H1 (cell line): ENCODE results near the gene CDH11. TPM values are rescaled to one million over a fixed set of nuclear protein-coding genes. Genes with fewer than 3 reads are reported as not detected.

ENCODE experiments used
- CTCF ChIA-PET: fragments of 300-600 bp; sonication (Branson Sonifier 250); formaldehyde crosslinking; loops from one replicate; lab custom pipeline; 2021; ENCODE audit not compliant: partially characterized antibody; lab: Charles Lee
- POLR2A ChIA-PET: fragments of 300-600 bp; sonication (Branson Sonifier 250); formaldehyde crosslinking; loops from one replicate; lab custom pipeline; 2021; ENCODE audit warnings: inconsistent platforms; ENCODE audit not compliant: partially characterized antibody; lab: Charles Lee
- DNase-seq, 2 experiments: peaks; one replicate each; pipeline versions ENCODE4 v3.0.0 to v3.0.0-alpha.2; 2010 to 2022; ENCODE audit warnings: low spot score in 2 of 2, low read depth in 1 of 2, mixed read lengths in 1 of 2
- FAIRE-seq: peaks from 2 replicates; lab custom pipeline; 2011; peaks lifted over from hg19 to GRCh38; lab: Jason Lieb, UNC
- H2AFZ ChIP-seq: 2 replicates; pipeline ENCODE4 v1.8.1; 2012; ENCODE audit warnings: low read length, inconsistent platforms
- H2AK5ac ChIP-seq: 2 replicates; pipeline ENCODE4 v1.6.1; 2013; ENCODE audit warnings: low read depth, low read length
- H2BK120ac ChIP-seq: replicated peaks from 2 replicates; pipeline ENCODE3; 2013; ENCODE audit warnings: low read depth, low read length, inconsistent platforms
- H2BK12ac ChIP-seq: 2 replicates; pipeline ENCODE4 v1.6.1; 2013; ENCODE audit warnings: low read depth, low read length
- H2BK15ac ChIP-seq: 2 replicates; pipeline ENCODE4 v1.6.1; 2013; ENCODE audit warnings: low read length
- H2BK20ac ChIP-seq: 2 replicates; pipeline ENCODE4 v1.6.1; 2013; ENCODE audit warnings: low read length
- H2BK5ac ChIP-seq: 2 replicates; pipeline ENCODE4 v1.6.1; 2013; ENCODE audit warnings: low read depth, low read length
- H3K14ac ChIP-seq: 2 replicates; pipeline ENCODE4 v1.6.1; 2013; ENCODE audit warnings: inconsistent platforms; ENCODE audit not compliant: insufficient read length
- H3K18ac ChIP-seq: 2 replicates; pipeline ENCODE4 v1.6.1; 2013; ENCODE audit warnings: low read length; ENCODE audit errors: extremely low read depth
- H3K23ac ChIP-seq: 2 replicates; pipeline ENCODE4 v1.6.1; 2013; ENCODE audit warnings: inconsistent platforms; ENCODE audit not compliant: insufficient read length
- H3K23me2 ChIP-seq: 2 replicates; pipeline ENCODE4 v1.6.1; 2013; ENCODE audit warnings: low read depth, low read length
- H3K27ac ChIP-seq: 2 replicates; pipeline ENCODE4 v1.6.1; 2011; ENCODE audit warnings: low read depth, low read length, inconsistent platforms
- H3K27me3 ChIP-seq, 4 experiments: replicated peaks in 1 of 4; 1 replicate in 1 of 4; 2 replicates in 3 of 4; pipeline versions ENCODE4 v1.6.1 to v1.8.1; 2011 to 2013; ENCODE audit warnings: low read length in 3 of 4, mild to moderate bottlenecking in 3 of 4, inconsistent platforms in 2 of 4, mixed read lengths in 2 of 4, moderate library complexity in 1 of 4; ENCODE audit not compliant: control insufficient read depth in 3 of 4, insufficient read depth in 3 of 4; ENCODE audit errors: extremely low read depth in 1 of 4
- H3K36me3 ChIP-seq, 4 experiments: 2 replicates each; pipeline versions ENCODE4 v1.6.1 to v1.8.1; 2011 to 2013; ENCODE audit warnings: mild to moderate bottlenecking in 4 of 4, low read length in 3 of 4, moderate library complexity in 2 of 4, control low read depth in 1 of 4, inconsistent platforms in 1 of 4; ENCODE audit not compliant: insufficient read depth in 4 of 4, control insufficient read depth in 2 of 4
- H3K4ac ChIP-seq: replicated peaks from 2 replicates; pipeline ENCODE3; 2013; ENCODE audit warnings: low read length, low read depth, mixed read lengths, inconsistent platforms; ENCODE audit not compliant: insufficient read length
- H3K4me1 ChIP-seq, 4 experiments: replicated peaks in 1 of 4; 1 replicate in 1 of 4; 2 replicates in 3 of 4; pipeline versions ENCODE4 v1.6.1 to v1.8.1; 2011 to 2013; ENCODE audit warnings: low read length in 3 of 4, inconsistent platforms in 2 of 4, mixed read lengths in 1 of 4; ENCODE audit not compliant: insufficient read depth in 4 of 4, control insufficient read depth in 3 of 4
- H3K4me2 ChIP-seq, 2 experiments: 2 replicates each; pipeline versions ENCODE4 v1.6.1 to v1.8.1; 2011 to 2013; ENCODE audit warnings: low read depth in 2 of 2, low read length in 2 of 2, control low read depth in 1 of 2, inconsistent platforms in 1 of 2, mild to moderate bottlenecking in 1 of 2; ENCODE audit not compliant: insufficient read depth in 1 of 2
- H3K4me3 ChIP-seq, 4 experiments: fragments of 200-600, 300-600 bp in 1 of 4; sonication (generic), shearing (Covaris generic), sonication (Bioruptor Twin) in 1 of 4; 2 replicates each; pipeline versions ENCODE4 v1.5.1 to v1.8.1; 2011 to 2016; ENCODE audit warnings: low read length in 4 of 4, low read depth in 3 of 4, control low read depth in 2 of 4, inconsistent platforms in 2 of 4, mild to moderate bottlenecking in 2 of 4, mixed read lengths in 1 of 4, moderate library complexity in 1 of 4; ENCODE audit not compliant: insufficient read depth in 2 of 4; ENCODE audit errors: extremely low read depth in 1 of 4
- H3K56ac ChIP-seq: replicated peaks from 2 replicates; pipeline ENCODE3; 2013; ENCODE audit warnings: low read depth, mild to moderate bottlenecking, mixed read lengths, low read length, inconsistent platforms; ENCODE audit not compliant: insufficient read length
- H3K79me1 ChIP-seq: 2 replicates; pipeline ENCODE4 v1.6.1; 2013; ENCODE audit warnings: low read depth, low read length, control low read depth
- H3K79me2 ChIP-seq, 2 experiments: 2 replicates each; pipeline versions ENCODE4 v1.6.1 to v1.8.1; 2012 to 2013; ENCODE audit warnings: low read length in 2 of 2, mild to moderate bottlenecking in 2 of 2, inconsistent platforms in 1 of 2; ENCODE audit not compliant: insufficient read depth in 2 of 2, control insufficient read depth in 1 of 2
- H3K9ac ChIP-seq, 4 experiments: replicated peaks in 1 of 4; 1 replicate in 1 of 4; 2 replicates in 3 of 4; pipeline versions ENCODE4 v1.6.1 to v1.8.1; 2011 to 2013; ENCODE audit warnings: low read depth in 3 of 4, low read length in 3 of 4, control low read depth in 2 of 4, mild to moderate bottlenecking in 2 of 4, moderate library complexity in 2 of 4, inconsistent platforms in 1 of 4; ENCODE audit errors: extremely low read depth in 1 of 4
- H3K9me3 ChIP-seq, 2 experiments: 2 replicates each; pipeline versions ENCODE4 v1.6.1 to v1.8.1; 2012 to 2013; ENCODE audit warnings: mild to moderate bottlenecking in 2 of 2, moderate library complexity in 2 of 2, control low read depth in 1 of 2, inconsistent platforms in 1 of 2, low read depth in 1 of 2, low read length in 1 of 2, mixed read lengths in 1 of 2; ENCODE audit not compliant: insufficient read depth in 2 of 2
- H4K20me1 ChIP-seq, 2 experiments: replicated peaks in 1 of 2; 2 replicates each; pipeline versions ENCODE3 to v1.8.1; 2011 to 2013; ENCODE audit warnings: inconsistent platforms in 2 of 2, low read length in 2 of 2, mild to moderate bottlenecking in 1 of 2; ENCODE audit not compliant: insufficient read depth in 2 of 2, control insufficient read depth in 1 of 2
- H4K5ac ChIP-seq: 2 replicates; pipeline ENCODE4 v1.6.1; 2013; ENCODE audit warnings: low read length, low read depth, mixed read lengths, inconsistent platforms; ENCODE audit not compliant: insufficient read length
- H4K8ac ChIP-seq: 2 replicates; pipeline ENCODE4 v1.8.0; 2013; ENCODE audit warnings: mild to moderate bottlenecking, moderate library complexity, low read length, inconsistent platforms; ENCODE audit not compliant: insufficient read depth; ENCODE audit errors: extremely low read depth
- H4K91ac ChIP-seq: replicated peaks from 2 replicates; pipeline ENCODE3; 2013; ENCODE audit warnings: low read length, mixed read lengths, inconsistent platforms; ENCODE audit not compliant: insufficient read length
- ATF2 ChIP-seq: IDR thresholded peaks from 2 replicates; pipeline ENCODE4 v1.6.1; 2012; ENCODE audit warnings: low read length, inconsistent platforms
- ATF3 ChIP-seq: IDR thresholded peaks from 2 replicates; pipeline ENCODE4 v1.6.1; 2011; ENCODE audit warnings: low read depth, mild to moderate bottlenecking, low read length; ENCODE audit not compliant: insufficient read depth
- CHD1 ChIP-seq: IDR thresholded peaks from 2 replicates; pipeline ENCODE4 v1.6.1; 2012; ENCODE audit warnings: low read depth, low read length, improper control_type of control experiment
- GTF2F1 ChIP-seq: IDR thresholded peaks from 2 replicates; pipeline ENCODE4 v1.6.1; 2012; ENCODE audit warnings: low read depth, low read length, improper control_type of control experiment, borderline replicate concordance
- JUN ChIP-seq: IDR thresholded peaks from 2 replicates; pipeline ENCODE4 v1.6.1; 2011; ENCODE audit warnings: low read depth, mild to moderate bottlenecking, improper control_type of control experiment, low read length
- KDM4A ChIP-seq: IDR thresholded peaks from one replicate; pipeline ENCODE4 v1.7.1; 2012; ENCODE audit warnings: low read depth, mild to moderate bottlenecking, moderate library complexity, low read length, inconsistent platforms; ENCODE audit not compliant: severe bottlenecking
- KDM5A ChIP-seq: fragments of 200-600 bp; IDR thresholded peaks from 2 replicates; pipeline ENCODE4 v1.7.1; 2012; ENCODE audit warnings: mild to moderate bottlenecking, low read length, inconsistent platforms, mixed read lengths
- RNF2 ChIP-seq: fragments of 200-900, 300-1000 bp; sonication (generic); IDR thresholded peaks from 2 replicates; pipeline ENCODE4 v1.7.1; 2016; ENCODE audit warnings: borderline replicate concordance, low read depth, mild to moderate bottlenecking, antibody characterized with exemption, low read length; ENCODE audit not compliant: poor library complexity, severe bottlenecking; ENCODE audit errors: missing control alignments
- RXRA ChIP-seq: IDR thresholded peaks from 2 replicates; pipeline ENCODE4 v1.6.1; 2011; ENCODE audit warnings: low read depth, mild to moderate bottlenecking, low read length, moderate library complexity; ENCODE audit not compliant: insufficient read depth
- WGBS, 2 experiments: shearing (Covaris generic) in 1 of 2; methylation state at CpG; one replicate each; pipeline versions ENCODE4 v1.1.6 to v1.1.7; 2013 to 2015; ENCODE audit warnings: low lambda C conversion rate in 2 of 2, mixed read lengths in 2 of 2, inconsistent platforms in 1 of 2, low coverage in 1 of 2, missing lambda C conversion rate in 1 of 2; ENCODE audit not compliant: insufficient replicate concordance in 2 of 2, insufficient coverage in 1 of 2, insufficient read length in 1 of 2; ENCODE audit errors: extremely low coverage in 1 of 2, missing lambda C conversion rate in 1 of 2; 5-methylcytosine and 5-hydroxymethylcytosine counted together
- polyA plus RNA-seq, 7 experiments: library from polyadenylated mRNA; depleted of rRNA in 3 of 7; stranded (reverse) in 5 of 7; unstranded in 2 of 7; fragments of >200 nt in 5 of 7; fragments of 200-250 nt in 2 of 7; gene quantifications; 1 replicate in 5 of 7; 2 replicates in 1 of 7; 4 replicates in 1 of 7; pipeline versions ENCODE4 v1.2.1 to v1.2.3, GENCODE V29; 2011 to 2013; ENCODE audit warnings: missing spikeins in 2 of 7, mixed read lengths in 2 of 7
- total RNA-seq: library from RNA; stranded (reverse); fragmentation: NEBNext Ultra II Directional; extraction: Animal tissue kit (Norgen Biotek cat#: 25700); gene quantifications from 2 replicates; pipeline ENCODE4 v1.2.1, GENCODE V29; 2021

CDH11 gene
- total and polyA plus RNA-seq, 2 of the 8 experiments (the other 6 are each of a cell fraction or from before 2014, with no cell fraction given): 3.3 to 8.4 TPM

- FAIRE-seq: no peak
- no peaks in the 10 kb centered on the region for H4K20me1 ChIP-seq
- H2AK5ac ChIP-seq: no peak overlapping the region
- no peak overlapping the region for H2BK12ac ChIP-seq
- no peaks in the 10 kb centered on the region for H3K79me2 ChIP-seq
- CTCF ChIA-PET: interaction anchor here (0.7 kb wide), 1 partner anchor 120 kb away, joined by 3 read pairs; no protein-coding TSS in a partner anchor
- H3K4me1 ChIP-seq: no peaks in the 10 kb centered on the region
- H3K4ac ChIP-seq: no peak overlapping the region
- no peaks in the 10 kb centered on the region for H3K9me3 ChIP-seq
- H2BK15ac ChIP-seq: no peak overlapping the region
- TF ChIP-seq KDM5A: no peak
- no peak for TF ChIP-seq ATF2
- no peak for TF ChIP-seq ATF3
- TF ChIP-seq KDM4A: no peak
- TF ChIP-seq GTF2F1: no peak
- no peak for TF ChIP-seq RXRA
- TF ChIP-seq RNF2: no peak
- no peak for TF ChIP-seq CHD1
- no peak for TF ChIP-seq JUN
- H3K56ac ChIP-seq: no peak overlapping the region
- H3K14ac ChIP-seq: no peak overlapping the region
- 91% methylated on average over 2 of the region's 2 CpGs; no CpG with 5 or more reads in 1 of the 2 experiments for WGBS, 2 experiments
- no peaks in the 10 kb centered on the region for H3K79me1 ChIP-seq
- no peaks in the 10 kb centered on the region for H3K27me3 ChIP-seq
- no peaks in the 10 kb centered on the region for H3K23me2 ChIP-seq
- no peak overlapping the region for H4K91ac ChIP-seq
- H2BK20ac ChIP-seq: no peak overlapping the region
- H3K27ac ChIP-seq: no peak overlapping the region
- no peak overlapping the region for H4K8ac ChIP-seq
- no peak for DNase-seq
- no peak overlapping the region for H3K18ac ChIP-seq
- H3K4me3 ChIP-seq: no peak overlapping the region
- no peaks in the 10 kb centered on the region for H3K36me3 ChIP-seq
- no peak overlapping the region for H2BK5ac ChIP-seq
- no peak overlapping the region for H3K23ac ChIP-seq
- H3K9ac ChIP-seq: no peak overlapping the region
- no peak overlapping the region for H3K4me2 ChIP-seq
- H2AFZ ChIP-seq: no peak overlapping the region
- no peak overlapping the region for H2BK120ac ChIP-seq
- no peak overlapping the region for H4K5ac ChIP-seq
- POLR2A ChIA-PET: no interaction called here
These were observed 159.1 kb downstream of the CDH11 start for GRCh38 chr16:64962786-64963185.
